SH-SY5Y (cell line): Measurements from ENCODE around the gene CTIF.
A peak's percentile ranks its signal among the peaks of the same experiment; 100 is the strongest.

Experiments used
- GATA2 ChIP-seq: IDR thresholded peaks from 2 replicates; pipeline ENCODE4 v1.6.1; 2011; ENCODE audit warnings: mild to moderate bottlenecking, low read depth, low read length
- GATA3 ChIP-seq: IDR thresholded peaks from 2 replicates; pipeline ENCODE4 v1.6.1; 2011; ENCODE audit warnings: low read depth, mild to moderate bottlenecking, low read length, moderate library complexity

The CTIF gene

GRCh38 chr18:48718251-48718959, 179.6 kb downstream of the CTIF start:
- no peak for TF ChIP-seq GATA3
- TF ChIP-seq GATA2: no peak

DNA sequence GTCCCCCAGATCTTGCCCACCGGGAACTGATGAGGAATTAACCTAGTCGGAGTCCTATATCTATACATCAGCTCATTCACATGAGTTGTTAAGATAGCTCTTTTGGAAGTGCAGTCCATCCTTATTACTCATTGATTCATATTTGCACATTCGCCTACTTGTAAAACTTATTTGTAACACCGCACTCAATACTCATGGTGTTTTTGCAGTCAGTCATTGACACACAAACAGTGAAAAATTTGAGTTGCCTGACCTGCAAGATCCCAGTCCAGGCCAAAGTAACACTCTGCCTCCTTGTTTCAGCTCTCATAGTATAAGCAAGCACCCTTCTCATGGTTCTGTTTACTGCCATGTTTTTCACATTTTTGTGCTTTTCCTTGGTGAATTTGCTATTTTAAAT, 180.6 kb downstream of the CTIF start:
- TF ChIP-seq GATA2 (no peak), GATA3 (no peak)

- no peak for TF ChIP-seq GATA3
- peak; percentile 9; the same call in 1 of the 2 replicates for TF ChIP-seq GATA2
Observed at GRCh38 chr18:48719974-48720654, 181.3 kb downstream of the CTIF start.

DNA sequence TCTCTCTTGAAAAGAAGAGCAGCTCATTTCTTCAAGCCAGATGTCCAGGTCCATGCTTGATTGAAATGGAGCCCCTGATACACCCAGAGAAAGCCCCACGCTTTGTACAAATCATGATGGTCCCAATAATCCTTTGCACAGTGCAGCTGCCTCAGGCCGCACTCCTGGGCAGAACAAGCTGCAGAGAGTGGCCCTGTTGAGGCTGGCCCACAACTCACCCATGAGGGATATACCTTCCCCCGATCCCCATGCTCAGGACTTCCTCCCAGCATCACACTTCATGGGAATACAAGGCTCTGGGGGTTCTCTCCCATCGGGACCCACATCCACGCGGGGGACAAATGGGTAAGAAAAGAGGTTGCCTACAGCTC, 181.8 kb downstream of the CTIF start:
- TF ChIP-seq GATA2 (no peak), GATA3 (no peak)

- TF ChIP-seq GATA2: no peak
- TF ChIP-seq GATA3: no peak
Observed at GRCh38 chr18:48721312-48721711, 182.5 kb downstream of the CTIF start.

- TF ChIP-seq GATA3: no peak
- no peak for TF ChIP-seq GATA2
Observed at GRCh38 chr18:48723016-48723415, 184.2 kb downstream of the CTIF start.

- TF ChIP-seq GATA2 (no peak), GATA3 (no peak)
Observed at GRCh38 chr18:48723837-48724236, 185.0 kb downstream of the CTIF start.

DNA sequence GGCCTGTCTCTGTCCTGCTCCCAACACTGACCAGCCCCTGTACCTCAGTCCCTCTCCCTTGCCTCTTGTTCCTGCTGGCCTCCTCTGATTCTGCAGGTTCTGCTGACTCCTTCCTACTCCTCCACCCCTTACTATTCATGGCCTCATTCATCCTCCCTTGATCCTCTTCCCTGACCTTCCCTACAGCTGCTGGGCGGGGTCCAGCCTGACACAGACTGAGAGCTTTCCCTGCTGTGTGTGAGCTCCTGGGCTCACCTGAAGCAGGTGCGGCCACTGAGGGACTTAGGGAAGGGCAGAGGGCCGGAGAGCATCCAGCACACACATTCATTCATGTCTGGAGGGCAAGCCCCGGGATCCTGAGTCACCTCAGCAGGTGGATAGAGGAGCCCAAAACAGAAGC, 185.6 kb downstream of the CTIF start:
- TF ChIP-seq GATA3 (no peak), GATA2 (no peak)

GRCh38 chr18:48724939-48725338, 186.1 kb downstream of the CTIF start:
- TF ChIP-seq GATA2 (no peak), GATA3 (no peak)

- TF ChIP-seq GATA3: no peak
- no peak for TF ChIP-seq GATA2
Observed at GRCh38 chr18:48725562-48725961, 186.7 kb downstream of the CTIF start.

DNA sequence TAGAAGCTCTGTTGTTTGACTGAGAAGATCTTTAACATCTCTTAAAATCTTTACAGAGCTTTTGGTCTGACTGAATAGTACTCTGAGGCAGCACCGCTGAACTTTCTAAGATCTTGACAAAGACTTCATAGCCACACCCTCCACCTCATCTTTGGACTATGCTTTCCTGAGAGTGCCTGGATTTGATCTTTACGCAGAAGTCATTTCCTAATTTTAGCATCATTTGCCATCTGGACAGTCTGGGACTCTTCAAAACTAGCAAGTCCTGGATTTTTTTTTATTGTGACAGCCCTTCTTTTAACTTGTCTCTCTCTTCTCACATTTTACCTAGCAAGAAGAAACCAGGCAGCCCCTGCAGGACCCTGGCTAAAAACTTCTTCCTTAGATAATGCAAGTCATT, 188.8 kb downstream of the CTIF start:
- TF ChIP-seq GATA3 (no peak), GATA2 (no peak)

- no peak for TF ChIP-seq GATA2
- no peak for TF ChIP-seq GATA3
Observed at GRCh38 chr18:48728204-48728833, 189.5 kb downstream of the CTIF start.

DNA sequence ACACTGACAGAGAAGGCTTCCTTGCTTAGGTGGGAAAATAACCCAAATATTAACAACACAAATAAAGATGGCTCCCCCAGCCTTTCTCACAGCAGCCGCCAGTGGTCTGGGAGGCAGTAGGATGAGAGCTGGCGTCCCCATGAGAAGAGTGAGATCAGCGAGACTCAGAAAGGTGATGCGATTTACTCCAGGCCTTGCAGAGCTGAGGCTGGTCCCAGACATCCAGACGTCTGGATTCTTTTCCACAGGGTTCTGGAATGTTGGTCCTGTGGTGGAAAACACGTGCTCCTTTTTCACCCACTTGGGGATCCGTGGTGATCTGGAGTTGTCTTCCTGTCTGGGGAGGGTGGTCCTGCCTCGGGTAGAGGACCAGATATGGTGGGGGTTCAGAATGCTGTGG, 190.6 kb downstream of the CTIF start:
- TF ChIP-seq GATA2 (no peak), GATA3 (no peak)

DNA sequence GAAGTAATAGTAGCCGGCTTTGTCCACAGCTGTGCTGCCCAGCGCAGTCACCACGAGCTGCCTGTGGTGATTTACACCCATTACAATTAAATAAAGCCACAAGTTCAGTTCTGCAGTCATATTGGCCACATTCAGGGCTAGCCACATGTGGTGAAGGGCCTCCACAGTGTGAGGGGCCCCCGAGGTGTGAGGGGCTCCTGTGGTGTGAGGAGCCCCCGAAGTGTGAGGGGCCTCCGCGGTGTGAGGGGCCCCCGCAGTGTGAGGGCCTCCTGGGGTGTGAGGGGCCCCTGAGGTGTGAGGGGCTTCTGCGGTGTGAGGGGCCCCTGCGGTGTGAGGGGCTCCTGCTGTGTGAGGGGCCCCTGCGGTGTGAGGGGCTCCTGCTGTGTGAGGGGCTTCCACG, 191.2 kb downstream of the CTIF start:
- no peak for TF ChIP-seq GATA2
- no peak for TF ChIP-seq GATA3
